HepG2 (cell line): ENCODE measurements around the gene TXLNA.

Experiments
- HDAC2 ChIP-seq: sonication (generic); formaldehyde crosslinking; IDR thresholded peaks from 2 replicates; pipeline ENCODE4 v1.4.0; 2020; ENCODE audit warnings: missing genetic modification reagents
- MAFF ChIP-seq: IDR thresholded peaks from 2 replicates; pipeline ENCODE4 v1.6.1; 2011; ENCODE audit warnings: low read depth, low read length, improper control_type of control experiment
- MTF2 ChIP-seq: sonication (generic); formaldehyde crosslinking; IDR thresholded peaks from 2 replicates; pipeline ENCODE4 v1.5.0; 2020; ENCODE audit warnings: missing genetic modification reagents, borderline replicate concordance
- TRIM24 ChIP-seq: sonication (generic); formaldehyde crosslinking; IDR thresholded peaks from 2 replicates; pipeline ENCODE4 v1.8.0; 2022; ENCODE audit warnings: mild to moderate bottlenecking, missing genetic modification reagents
- TF ChIP-seq, protein P1 (sequence below): sonication (generic); formaldehyde crosslinking; IDR thresholded peaks from 2 replicates; pipeline ENCODE4 v1.5.0; 2020; ENCODE audit warnings: missing genetic modification reagents
- TF ChIP-seq, protein P2 (sequence below): sonication (generic); formaldehyde crosslinking; IDR thresholded peaks from 2 replicates; pipeline ENCODE4 v1.8.0; 2022; ENCODE audit warnings: mild to moderate bottlenecking, missing genetic modification reagents, moderate library complexity

DNA sequence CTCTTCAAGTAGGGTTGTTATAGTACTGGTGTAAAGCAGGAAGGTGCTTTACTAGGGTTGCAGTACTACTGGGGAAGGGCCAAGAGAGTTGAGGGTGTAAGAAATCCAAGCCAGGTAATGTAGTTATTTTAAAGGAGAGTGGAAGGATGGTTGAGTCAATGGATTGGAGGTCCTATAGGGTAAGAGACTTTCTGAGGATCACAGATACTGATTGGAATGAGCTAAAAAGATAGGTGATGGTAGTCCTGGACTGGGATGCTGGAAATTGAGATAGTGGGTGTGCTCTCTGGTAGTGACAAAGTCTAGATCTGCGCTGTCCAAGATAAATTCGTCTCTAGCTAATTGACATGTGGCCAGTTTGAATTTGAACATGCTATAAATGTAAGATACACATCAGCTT lies 7.0 kb downstream of the TXLNA start:
- TF ChIP-seq HDAC2 (CRISPR knock-in tag): no peak
- TF ChIP-seq, protein P1, sequence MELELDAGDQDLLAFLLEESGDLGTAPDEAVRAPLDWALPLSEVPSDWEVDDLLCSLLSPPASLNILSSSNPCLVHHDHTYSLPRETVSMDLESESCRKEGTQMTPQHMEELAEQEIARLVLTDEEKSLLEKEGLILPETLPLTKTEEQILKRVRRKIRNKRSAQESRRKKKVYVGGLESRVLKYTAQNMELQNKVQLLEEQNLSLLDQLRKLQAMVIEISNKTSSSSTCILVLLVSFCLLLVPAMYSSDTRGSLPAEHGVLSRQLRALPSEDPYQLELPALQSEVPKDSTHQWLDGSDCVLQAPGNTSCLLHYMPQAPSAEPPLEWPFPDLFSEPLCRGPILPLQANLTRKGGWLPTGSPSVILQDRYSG (CRISPR knock-in tag): no peak
- TF ChIP-seq, protein P2, sequence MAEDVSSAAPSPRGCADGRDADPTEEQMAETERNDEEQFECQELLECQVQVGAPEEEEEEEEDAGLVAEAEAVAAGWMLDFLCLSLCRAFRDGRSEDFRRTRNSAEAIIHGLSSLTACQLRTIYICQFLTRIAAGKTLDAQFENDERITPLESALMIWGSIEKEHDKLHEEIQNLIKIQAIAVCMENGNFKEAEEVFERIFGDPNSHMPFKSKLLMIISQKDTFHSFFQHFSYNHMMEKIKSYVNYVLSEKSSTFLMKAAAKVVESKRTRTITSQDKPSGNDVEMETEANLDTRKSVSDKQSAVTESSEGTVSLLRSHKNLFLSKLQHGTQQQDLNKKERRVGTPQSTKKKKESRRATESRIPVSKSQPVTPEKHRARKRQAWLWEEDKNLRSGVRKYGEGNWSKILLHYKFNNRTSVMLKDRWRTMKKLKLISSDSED (CRISPR knock-in tag): no peak
- TF ChIP-seq MTF2 (CRISPR knock-in tag): no peak
- TF ChIP-seq MAFF: no peak
- no peak for TF ChIP-seq TRIM24 (CRISPR knock-in tag)
